HG03460 (cell line): ENCODE results near the gene TRIM37.
A peak's percentile ranks its signal among the peaks of the same experiment; 100 is the strongest.

Experiments
- ATAC-seq: cut with Tn5 transposase; IDR thresholded peaks from one replicate; pipeline ENCODE4 v1.9.1; 2021; ENCODE audit not compliant: unreplicated experiment

Gene TRIM37

DNA sequence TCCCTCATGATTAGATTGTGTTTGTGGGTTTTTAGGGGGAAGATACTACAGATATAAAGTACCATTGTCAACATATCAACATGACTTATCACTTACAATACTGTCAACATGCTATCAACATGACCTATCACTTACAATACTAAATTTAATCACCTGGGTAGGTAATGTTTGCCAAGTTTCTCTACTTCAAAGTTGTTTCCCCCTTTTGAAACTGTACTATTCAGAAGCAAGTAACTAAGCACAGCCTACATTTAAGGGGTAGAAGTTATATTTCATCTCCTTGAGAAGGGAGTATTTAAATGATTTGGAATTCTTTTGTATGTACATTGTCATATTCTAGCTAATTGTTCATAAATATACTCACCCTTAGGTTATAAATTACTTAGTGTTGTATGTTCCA is 68.7 kb downstream of the TRIM37 start:
- no peak for ATAC-seq

DNA sequence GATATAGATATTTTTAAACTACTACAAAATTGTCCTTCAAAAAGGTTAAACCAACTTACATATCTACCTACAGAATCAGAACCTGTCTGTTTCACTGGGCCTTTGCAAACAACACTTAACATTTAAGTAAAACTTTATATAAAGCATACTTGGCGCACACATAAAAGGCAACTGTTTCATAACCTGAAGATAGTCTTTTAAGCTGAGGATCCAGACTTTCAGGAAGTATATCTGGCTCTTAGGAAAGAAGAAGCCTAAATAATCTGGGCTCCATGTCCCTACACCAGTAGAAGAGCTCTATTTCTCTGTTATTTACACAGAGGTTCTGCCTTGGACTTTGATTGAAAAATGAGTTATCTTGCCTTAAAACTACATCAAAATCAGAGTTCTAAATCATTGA is 75.9 kb downstream of the TRIM37 start:
- no peak for ATAC-seq

DNA sequence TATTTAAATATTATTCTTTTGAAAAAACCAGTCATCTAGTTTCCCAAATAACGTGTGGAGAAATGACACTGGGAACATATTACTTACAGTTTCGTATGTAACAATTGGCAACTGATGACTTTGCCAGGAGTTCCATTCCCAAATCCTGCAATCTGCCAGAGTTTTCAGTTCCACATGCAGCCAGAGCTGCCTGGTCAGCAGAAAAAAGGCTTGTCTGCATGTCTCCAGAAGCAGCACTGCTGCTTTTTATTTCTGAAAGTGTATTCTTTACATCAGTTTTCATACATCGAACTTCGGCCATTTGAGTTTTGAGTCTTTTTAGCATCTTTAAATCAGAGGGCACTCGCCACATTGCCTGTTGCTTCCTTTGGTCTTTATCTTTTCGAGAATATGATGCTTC is 78.4 kb downstream of the TRIM37 start:
- ATAC-seq = no peak

DNA sequence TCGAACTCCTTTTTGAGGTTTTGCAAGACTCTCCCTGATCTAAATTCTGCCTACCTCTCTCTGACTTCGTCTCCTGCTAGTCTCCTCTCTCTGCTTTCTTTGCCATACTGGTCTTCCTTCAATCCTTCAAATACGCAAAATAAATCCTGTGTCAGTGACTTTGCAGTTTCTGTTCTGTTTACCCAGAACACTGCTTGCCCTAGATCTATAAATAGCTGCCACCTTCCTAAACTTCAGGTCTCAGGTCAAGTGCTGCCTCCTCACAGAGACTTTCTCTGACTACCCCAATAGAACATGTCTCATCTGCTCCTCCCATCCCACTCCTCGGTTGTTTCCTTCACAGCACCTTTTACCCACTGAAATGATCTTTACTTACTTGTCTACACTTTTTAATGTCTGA is 78.9 kb downstream of the TRIM37 start:
- no peak for ATAC-seq

DNA sequence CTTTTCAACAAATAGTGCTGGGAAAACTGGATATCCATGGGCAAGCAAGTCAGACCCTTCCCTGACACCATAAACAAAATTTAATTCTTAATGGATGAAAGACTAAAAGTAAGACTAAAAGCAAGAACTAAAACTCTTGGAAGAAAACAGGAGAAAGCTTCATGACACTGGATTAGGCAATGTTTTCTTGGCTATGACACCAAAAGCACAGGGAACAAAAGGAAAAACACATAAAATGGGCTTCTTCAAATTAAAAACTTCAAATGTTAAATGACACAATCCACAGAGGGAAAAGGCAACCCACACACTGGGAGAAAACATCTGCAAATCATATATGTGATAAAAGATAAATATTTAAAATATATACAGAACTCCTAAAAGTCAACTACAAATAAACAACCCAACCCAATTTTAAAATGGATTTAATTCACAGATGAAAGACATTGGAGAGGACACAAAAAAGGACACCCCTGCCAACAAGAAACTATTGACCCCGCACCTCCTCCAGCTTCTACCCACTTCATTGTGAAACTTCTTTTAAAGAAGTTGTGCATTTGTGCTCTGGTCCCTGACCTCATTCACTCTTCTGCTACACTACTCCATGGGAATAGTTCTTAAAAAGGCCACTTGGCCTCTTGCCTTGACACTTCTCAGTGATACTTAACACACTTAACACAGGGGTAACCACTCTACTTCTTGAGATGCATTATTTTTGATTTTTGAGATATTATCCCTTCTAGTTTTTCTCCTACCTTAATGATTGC is 80.3 kb downstream of the TRIM37 start:
- no peak for ATAC-seq

DNA sequence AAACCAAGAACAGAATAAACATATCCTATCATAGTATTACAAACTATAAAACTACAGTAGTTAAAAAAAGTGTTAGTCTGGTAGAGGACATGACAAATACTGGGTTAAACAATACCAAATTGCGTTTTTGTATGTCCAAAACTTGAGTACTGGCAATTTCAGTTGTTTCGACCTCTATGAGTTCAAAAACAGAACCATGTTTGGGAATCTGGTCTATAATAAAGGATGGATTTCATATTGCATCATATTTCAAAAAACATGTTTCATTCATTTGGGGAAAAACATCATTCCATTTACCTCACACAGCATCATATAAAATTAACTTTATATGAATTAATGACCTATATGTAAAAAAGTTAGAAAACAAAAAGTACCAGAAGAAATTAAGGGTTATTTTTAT is 81.8 kb downstream of the TRIM37 start:
- no peak for ATAC-seq

DNA sequence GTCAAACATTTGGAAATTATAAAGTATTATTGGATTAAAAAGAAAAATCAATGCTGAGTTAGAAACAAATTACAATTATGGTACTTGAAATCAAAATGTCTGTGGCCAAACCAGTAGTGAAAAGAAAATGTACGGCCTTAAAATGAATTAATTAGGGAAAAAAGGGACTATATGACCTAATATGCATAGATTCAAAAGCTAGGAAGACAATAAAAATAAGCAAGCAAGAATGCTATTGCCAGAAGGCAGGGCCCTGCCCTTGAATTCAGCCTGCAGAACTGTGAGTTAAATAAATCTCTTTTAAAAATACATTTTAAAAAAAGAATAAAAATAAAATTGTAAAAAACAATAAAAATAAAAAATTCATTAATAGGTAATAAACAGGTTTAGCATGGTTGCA is 88.7 kb downstream of the TRIM37 start:
- ATAC-seq = no peak

DNA sequence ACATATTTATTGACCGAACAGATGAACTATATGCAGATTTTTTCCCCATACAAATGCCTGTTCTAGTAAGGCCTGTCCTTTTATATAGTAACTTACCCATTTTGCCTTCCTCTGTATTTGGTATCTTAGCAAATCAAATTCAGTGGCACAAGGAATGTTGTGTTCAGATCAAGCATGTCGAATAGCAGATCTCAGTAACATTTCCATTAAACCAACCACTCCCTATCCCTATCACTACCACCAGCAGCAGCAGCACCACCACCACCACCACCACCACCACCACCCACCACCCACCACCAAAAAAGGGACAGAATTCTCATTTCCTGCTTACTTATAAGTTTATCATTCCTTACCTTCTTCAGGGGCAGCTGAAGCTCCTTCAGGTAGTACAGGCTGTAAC is 94.7 kb downstream of the TRIM37 start:
- no peak for ATAC-seq

DNA sequence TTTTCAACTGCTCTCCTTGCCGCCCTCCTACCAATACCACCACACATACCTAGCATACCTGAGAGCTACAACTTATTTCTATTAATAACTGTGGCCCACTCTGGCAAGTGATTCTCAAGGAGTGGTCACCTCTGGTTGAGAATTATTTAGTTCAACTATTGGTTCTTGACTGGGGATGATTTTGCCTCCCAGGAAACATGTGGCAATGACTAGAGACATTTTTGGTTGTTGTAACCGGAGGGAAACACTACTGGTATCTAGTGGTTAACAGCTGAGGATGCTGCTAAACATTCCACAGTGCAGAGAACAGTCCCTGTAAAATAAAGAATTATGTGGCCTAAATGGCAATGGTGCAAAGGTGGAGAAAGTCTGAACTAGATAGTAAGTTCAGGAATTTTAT is 96.7 kb downstream of the TRIM37 start:
- ATAC-seq = no peak

DNA sequence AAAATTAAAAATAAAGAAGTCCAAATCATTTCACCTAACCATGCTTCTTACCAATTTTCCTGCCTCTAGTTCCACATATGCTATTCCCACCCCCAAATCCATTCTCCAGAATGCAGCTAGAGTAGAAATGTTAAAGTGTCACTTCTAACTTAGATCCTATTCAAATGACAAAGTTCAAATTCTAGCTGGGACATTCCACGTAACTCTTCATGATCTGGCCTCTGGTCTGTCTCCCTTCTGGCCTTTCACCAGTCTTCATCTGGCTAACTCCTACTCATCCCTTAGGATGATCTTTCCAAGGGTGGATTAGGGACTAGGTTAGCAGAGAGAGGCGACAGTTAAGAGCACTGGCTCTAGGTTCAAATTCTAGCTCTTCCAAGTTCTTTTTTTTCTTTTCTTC is 97.9 kb downstream of the TRIM37 start:
- ATAC-seq = no peak

DNA sequence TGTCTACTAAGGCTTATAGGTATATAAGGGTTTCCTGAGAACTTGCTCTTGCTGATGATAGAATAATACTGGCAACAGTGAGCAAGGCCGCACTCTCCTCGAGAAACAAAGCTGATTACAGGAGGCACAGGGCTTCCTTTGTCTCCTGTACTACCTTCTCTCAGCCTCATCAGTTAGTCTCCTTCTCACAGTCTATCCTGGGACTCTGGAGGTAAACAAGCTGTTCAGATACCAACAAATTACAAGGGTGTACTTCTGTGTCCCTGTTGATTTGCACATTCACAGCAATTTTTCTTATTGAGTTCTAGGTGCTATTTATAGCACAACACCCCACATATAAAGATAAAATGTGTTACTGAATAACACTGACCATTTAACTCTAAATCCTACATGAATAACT is 98.7 kb downstream of the TRIM37 start:
- ATAC-seq = no peak

DNA sequence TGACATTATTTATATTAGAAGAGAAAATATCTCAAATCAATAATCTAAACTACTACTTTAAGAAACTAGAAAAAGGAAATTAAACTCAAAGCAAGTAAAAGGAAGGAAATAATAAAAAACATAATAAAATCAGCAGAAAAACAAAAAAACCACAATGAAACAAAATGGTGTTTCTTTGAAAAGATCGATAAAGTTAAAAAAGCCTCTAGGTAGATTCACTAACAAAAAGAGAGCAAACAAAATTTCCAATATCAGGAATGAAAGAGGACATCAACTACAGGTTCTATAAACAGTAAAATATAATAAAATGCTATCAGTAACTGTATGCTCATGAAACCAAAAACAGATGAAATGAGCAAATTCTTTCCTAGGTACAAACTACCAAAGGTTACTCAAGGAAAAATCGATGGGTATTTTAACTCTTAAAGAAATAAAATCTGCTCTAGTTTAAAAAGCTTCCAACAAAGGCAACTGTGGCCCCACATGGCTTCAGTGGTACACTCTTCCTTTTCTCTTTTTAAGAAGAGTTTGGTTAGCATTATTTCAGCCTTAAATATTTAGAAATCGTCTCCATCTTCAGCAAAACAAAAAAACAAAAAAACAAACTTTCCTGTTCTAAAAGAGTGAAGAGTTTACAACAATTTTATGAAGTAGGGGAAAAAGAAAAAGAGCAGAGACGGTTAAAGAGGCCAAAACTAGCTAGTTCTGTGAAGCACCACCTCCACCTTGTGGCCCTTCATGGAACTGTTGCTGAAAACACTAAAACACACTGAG is 102.2 kb downstream of the TRIM37 start:
- no peak for ATAC-seq

DNA sequence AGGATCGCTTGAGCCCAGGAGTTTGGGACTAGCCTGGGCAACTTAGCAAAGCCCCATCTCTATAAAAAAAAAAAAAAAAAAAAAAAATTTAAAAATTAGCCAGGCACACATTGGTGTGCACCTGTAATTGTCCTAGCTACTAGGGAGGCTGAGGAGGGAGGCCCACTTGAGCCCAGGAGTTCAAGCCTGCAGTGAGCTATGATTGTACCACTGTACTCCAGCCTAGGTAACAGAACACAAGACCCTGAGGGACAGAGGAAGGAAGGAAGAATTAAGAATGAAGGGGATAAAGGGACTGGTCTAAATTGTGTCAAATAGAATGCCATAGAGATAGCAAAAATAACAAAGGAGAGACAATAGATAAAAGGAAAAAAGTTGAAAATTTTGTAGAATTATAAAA is 102.8 kb downstream of the TRIM37 start:
- ATAC-seq = no peak

DNA sequence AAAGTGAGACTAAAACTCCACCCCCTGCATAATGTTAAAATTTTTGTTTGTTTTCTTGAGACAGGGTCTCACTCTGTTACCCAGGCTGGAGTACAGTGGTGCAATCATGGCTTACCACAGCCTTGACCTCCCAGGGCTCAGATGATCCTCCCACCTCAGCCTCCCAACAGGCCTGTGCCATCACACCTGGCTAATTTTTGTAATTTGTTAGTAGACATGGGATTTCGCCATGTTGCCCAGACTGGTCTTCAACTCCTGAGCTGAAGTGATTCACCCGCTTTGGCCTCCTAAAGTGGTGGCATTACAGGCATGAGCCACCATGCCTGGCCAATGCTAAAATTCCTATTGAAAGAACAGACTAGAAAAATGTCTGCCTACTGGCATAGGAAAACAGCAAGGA is 103.8 kb downstream of the TRIM37 start:
- no peak for ATAC-seq

DNA sequence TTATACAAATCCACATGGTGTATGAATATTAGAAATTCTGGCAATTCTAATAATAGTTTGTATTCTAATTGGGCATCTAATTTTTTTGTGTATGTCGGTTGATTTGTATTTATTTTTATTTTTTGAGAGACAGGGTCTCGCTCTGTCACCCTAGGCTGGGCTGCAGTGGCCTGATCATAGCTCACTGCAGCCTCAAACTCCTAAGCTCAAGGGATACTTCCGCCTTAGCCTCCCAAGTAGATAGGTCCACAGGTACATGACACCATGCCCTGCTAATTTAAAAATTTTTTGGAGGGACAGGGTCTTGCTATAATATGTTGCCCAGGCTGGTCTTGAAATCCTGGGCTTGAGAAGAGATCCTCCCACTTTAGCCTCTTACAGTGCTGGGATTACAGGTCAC is 104.6 kb downstream of the TRIM37 start:
- ATAC-seq = no peak

DNA sequence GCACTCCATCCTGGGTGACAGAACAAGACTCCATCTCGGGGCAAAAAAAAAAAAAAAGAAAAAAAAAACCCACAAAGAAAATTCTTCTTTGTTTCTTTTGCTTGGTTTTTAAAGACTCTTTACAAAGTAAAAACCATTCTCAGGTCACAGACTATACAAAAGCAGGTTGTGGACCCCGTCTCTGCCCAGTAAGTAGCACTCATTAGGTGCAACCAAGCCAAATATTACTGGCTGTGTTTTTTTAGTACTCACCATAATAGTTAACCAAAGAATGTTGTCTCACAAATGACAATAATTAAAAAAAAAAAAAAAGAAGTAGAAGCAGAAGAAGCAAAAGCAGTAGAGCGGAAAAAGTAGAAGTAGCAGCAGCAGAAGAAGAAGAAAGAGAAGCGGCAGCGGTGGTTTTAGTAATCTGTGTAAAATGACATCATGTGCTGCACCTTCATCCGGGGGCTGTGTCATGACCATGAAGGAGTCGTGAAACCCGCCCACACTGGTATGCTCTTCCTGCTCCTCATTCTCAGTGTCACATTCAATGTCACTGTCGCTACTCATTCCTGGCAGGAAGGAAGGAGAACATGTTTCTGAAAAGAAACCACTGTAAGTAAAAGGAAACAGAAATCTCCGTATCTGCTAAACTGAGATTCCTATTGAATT is 105.4 kb downstream of the TRIM37 start:
- ATAC-seq = peak; percentile 97

DNA sequence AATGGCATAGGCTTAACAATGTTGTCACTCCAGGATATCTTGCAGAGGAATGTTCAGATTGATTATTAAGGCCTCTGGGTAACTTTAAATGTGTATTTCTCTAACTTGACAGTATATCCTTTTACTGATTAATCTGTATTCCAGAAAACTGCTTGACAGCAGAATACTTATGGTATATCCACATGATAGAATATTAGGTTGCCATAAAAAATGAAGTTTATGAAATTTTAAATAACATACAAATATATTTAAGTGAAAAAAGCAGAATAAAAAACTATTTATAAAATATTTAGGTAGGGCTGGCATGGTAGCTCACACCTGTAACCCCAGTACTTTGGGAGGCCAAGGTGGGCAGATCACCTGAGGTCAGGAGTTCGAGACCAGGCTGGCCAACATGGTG is 106.7 kb downstream of the TRIM37 start:
- no peak for ATAC-seq

DNA sequence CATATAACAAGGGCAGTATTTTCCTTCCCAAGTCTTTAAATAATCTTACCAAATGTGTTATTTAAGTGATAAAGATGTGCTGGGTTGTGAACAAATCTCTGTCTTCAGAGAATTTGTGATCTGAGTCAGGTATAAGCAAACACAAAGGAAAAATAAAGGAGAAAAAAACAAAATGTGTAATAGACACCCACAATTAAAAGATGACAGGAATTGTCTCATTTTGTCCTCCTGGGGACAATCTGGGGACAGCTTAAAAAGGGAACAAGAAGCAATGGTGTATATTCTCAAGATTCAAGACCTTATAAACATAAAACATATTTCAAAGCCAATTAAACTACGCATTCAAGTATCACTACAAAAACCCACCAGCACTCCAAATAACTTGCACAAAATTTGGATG is 107.2 kb downstream of the TRIM37 start:
- no peak for ATAC-seq

DNA sequence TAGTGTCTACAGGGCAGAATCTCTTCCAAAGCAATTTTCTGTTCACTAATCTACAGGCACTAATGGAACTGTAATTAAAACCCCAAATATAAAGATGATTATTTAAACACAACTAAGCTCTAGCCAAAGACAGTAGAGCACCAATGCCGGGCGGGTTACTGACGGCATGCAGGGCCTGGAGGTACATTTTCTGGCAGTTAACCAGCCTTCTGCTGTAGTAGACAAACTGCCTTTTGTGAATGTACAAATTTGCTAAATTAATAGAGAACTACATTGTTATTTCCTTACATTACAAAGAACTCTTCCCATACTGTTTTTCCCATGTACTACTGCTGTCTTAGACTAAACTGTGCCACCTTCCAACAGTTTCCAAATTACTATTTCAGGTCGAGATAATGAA is 107.8 kb downstream of the TRIM37 start:
- no peak for ATAC-seq

DNA sequence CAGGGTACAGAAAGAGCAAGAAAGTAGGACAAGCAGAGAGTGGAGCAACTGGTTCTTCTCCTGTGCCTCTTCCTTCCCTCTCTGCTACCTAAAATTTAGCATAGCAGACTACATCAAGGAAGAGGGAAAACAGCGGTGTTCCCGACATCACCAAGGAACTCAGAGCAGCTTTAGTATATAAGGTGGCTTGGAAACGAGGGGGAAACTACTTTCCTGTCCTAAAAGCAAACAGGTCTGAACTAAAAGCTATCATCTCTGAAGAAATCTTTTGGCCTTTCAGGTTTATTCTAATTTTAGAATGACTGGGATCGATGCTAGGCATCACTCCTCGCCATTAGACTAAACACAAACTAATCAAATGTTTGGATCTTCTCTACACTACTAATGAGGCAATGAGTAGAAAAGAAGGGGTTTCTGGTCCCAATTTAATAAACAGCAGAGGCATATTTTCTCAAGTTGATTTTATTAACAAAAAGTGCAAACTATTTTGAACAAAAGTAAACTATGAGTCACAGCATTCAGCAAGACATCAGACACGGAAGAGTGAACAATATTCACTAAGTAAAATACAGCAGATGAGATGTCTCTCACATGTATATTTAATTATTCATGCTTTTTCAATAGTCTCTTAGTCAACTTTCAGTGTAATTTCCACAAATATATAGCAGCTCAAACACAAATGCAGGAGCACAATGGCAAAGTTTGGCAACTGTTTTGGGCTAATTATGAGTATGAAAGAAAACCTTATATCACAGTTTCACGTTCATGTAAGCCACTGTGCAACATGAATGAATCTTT is 108.7 kb downstream of the TRIM37 start:
- no peak for ATAC-seq

DNA sequence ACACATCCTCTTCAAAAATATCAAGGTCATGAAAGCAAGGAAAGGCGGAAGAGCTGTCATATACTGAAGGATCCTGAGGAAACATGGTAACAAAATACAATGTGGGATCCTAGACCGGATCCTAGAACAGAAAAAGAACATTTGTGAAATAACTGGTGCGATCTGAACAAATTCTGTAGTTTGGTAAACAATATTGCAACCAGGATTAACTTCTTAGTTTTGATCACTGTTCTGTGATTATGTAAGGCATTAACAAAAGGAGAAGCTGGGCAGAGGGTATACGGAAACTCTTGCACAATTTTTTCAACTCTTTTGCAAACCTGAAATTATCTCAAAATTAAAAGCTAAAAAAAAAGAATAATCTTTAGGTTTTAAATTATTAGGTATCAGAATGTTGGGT is 109.7 kb downstream of the TRIM37 start:
- ATAC-seq = no peak
